ENCODE data around the gene TFR2.
A peak's percentile ranks its signal among the peaks of the same experiment; 100 is the strongest.

TFR2 gene

DNA sequence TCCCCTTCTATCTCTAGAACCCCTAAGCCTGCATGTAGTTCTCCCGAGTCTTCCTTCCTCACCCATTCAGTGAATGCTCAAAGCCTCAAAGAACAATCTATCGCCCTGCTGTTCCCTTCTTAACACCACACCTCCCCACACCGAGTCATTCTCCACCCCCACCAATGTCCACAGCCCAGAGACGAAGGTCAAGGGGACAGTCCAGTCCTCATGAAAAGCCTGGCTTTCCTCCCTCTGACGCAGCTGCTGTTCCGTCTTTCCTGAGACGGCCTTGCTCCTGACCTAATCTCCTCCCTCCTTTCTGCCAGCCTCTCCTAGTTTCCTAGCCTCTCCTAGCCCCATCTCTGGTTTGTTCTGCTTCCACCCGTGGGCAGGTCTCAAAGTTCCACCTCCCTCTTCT lies 19.8 kb downstream of the TFR2 start:
- H3K4me3 ChIP-seq (ENCODE audit: low read depth, low read length) = no peak overlapping the region
- H3K36me3 ChIP-seq (ENCODE audit: control insufficient read depth, insufficient read depth, low read length) = no peaks in the 10 kb centered on the region
- H3K4me1 ChIP-seq (ENCODE audit: control insufficient read depth, insufficient read depth, low read length) = no peaks in the 10 kb centered on the region; the same call in 1 of the 2 replicates
- H3K27ac ChIP-seq (ENCODE audit: low read depth, low read length) = no peak overlapping the region
- H3K9ac ChIP-seq (ENCODE audit: low read length) = no peak overlapping the region
- H3K9me3 ChIP-seq (ENCODE audit: control insufficient read depth, insufficient read depth, low read depth, low read length) = no peaks in the 10 kb centered on the region
- H3K27me3 ChIP-seq (ENCODE audit: control insufficient read depth, insufficient read depth, low read length) = peaks cover 8% of the 10 kb centered on the region; the same call in 1 of the 2 replicates

GRCh38 chr7:100620804-100621203 lies 20.5 kb downstream of the TFR2 start:
- H3K9me3 ChIP-seq (ENCODE audit: control insufficient read depth, insufficient read depth, low read depth, low read length) = no peaks in the 10 kb centered on the region
- H3K4me3 ChIP-seq (ENCODE audit: low read depth, low read length) = no peak overlapping the region
- peaks cover 5% of the 10 kb centered on the region; the same call in 1 of the 2 replicates for H3K27me3 ChIP-seq (ENCODE audit: control insufficient read depth, insufficient read depth, low read length)
- no peak overlapping the region for H3K27ac ChIP-seq (ENCODE audit: low read depth, low read length)
- H3K4me1 ChIP-seq (ENCODE audit: control insufficient read depth, insufficient read depth, low read length) = no peaks in the 10 kb centered on the region; the same call in 1 of the 2 replicates
- H3K36me3 ChIP-seq (ENCODE audit: control insufficient read depth, insufficient read depth, low read length) = no peaks in the 10 kb centered on the region
- no peak overlapping the region for H3K9ac ChIP-seq (ENCODE audit: low read length)

DNA sequence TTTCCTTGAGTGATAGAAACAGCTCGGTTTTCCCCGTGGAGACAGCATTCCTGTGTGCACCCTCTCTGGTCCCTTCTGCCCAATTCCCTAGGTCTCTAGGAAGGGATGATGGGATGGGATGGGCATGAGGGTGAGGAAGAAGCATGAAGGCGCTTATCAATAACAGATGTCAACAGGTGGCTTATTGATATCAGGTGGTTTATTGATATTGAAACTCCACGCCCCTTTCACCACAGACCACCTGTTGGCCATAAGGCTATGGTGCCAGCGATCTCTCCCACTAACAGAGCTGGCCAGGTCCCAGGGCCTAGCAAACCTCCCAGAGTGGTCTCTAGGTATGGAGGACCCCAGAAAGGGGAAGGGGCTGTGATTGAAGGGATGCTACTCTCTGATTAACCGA lies 21.1 kb downstream of the TFR2 start:
- H3K4me1 ChIP-seq (ENCODE audit: control insufficient read depth, insufficient read depth, low read length) = no peaks in the 10 kb centered on the region
- no peak overlapping the region for H3K27ac ChIP-seq (ENCODE audit: low read depth, low read length)
- H3K36me3 ChIP-seq (ENCODE audit: control insufficient read depth, insufficient read depth, low read length) = no peaks in the 10 kb centered on the region
- no peak overlapping the region for H3K4me3 ChIP-seq (ENCODE audit: low read depth, low read length)
- no peaks in the 10 kb centered on the region for H3K27me3 ChIP-seq (ENCODE audit: control insufficient read depth, insufficient read depth, low read length)
- no peaks in the 10 kb centered on the region for H3K9me3 ChIP-seq (ENCODE audit: control insufficient read depth, insufficient read depth, low read depth, low read length)
- H3K9ac ChIP-seq (ENCODE audit: low read length) = no peak overlapping the region

GRCh38 chr7:100614308-100614861 lies 27.0 kb downstream of the TFR2 start:
- H3K4me3 ChIP-seq (ENCODE audit: low read depth, low read length) = no peak overlapping the region
- H3K9me3 ChIP-seq (ENCODE audit: control insufficient read depth, insufficient read depth, low read depth, low read length) = no peaks in the 10 kb centered on the region
- no peak overlapping the region for H3K9ac ChIP-seq (ENCODE audit: low read length)
- no peaks in the 10 kb centered on the region for H3K36me3 ChIP-seq (ENCODE audit: control insufficient read depth, insufficient read depth, low read length)
- no peaks in the 10 kb centered on the region for H3K27me3 ChIP-seq (ENCODE audit: control insufficient read depth, insufficient read depth, low read length)
- H3K4me1 ChIP-seq (ENCODE audit: control insufficient read depth, insufficient read depth, low read length) = no peaks in the 10 kb centered on the region
- no peak overlapping the region for H3K27ac ChIP-seq (ENCODE audit: low read depth, low read length)

- no peaks in the 10 kb centered on the region for H3K9me3 ChIP-seq (ENCODE audit: control insufficient read depth, insufficient read depth, low read depth, low read length)
- H3K4me3 ChIP-seq (ENCODE audit: low read depth, low read length) = peak overlapping the region; percentile 90; the same call in 1 of the 2 replicates
- no peak overlapping the region for H3K9ac ChIP-seq (ENCODE audit: low read length)
- H3K4me1 ChIP-seq (ENCODE audit: control insufficient read depth, insufficient read depth, low read length) = no peaks in the 10 kb centered on the region
- no peak overlapping the region for H3K27ac ChIP-seq (ENCODE audit: low read depth, low read length)
- no peaks in the 10 kb centered on the region for H3K27me3 ChIP-seq (ENCODE audit: control insufficient read depth, insufficient read depth, low read length)
- H3K36me3 ChIP-seq (ENCODE audit: control insufficient read depth, insufficient read depth, low read length) = no peaks in the 10 kb centered on the region
Observed at GRCh38 chr7:100613412-100614175, 27.8 kb downstream of the TFR2 start.

DNA sequence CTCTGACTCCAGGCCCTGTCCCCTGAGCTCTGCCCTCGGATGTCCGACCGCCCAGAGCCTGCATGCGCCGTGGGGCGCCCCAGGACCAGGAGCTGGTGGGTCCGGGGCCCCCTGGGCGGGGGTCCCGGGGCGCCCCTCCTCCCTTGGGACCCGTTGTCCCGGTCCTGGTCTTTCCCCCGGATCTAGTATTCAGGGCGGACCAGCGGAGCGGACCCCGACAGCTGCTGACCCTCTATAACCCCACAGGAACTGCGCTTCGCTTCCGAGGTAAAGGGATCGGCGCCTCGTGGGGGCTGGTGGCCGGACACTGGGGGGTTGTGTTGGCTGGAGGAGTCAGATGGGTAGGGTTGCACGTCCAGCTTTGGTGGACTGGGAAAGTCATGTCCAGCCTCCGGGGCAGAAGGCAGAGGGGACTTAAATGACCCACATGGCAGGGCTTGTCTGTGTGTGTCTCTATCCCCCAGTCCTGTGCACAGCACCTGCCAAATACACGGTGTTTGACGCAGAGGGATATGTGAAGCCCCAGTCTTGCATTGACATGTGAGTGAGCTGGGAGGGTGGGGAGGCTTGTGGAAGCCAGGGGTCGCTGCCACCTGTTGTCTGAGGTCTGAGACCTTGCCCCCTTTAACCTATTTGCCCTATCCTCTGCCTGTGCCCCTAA lies 28.5 kb downstream of the TFR2 start:
- peak overlapping the region; percentile 90 for H3K4me3 ChIP-seq (ENCODE audit: low read depth, low read length)
- no peak overlapping the region for H3K27ac ChIP-seq (ENCODE audit: low read depth, low read length)
- H3K9me3 ChIP-seq (ENCODE audit: control insufficient read depth, insufficient read depth, low read depth, low read length) = no peaks in the 10 kb centered on the region
- H3K4me1 ChIP-seq (ENCODE audit: control insufficient read depth, insufficient read depth, low read length) = no peaks in the 10 kb centered on the region
- no peaks in the 10 kb centered on the region for H3K27me3 ChIP-seq (ENCODE audit: control insufficient read depth, insufficient read depth, low read length)
- H3K36me3 ChIP-seq (ENCODE audit: control insufficient read depth, insufficient read depth, low read length) = peaks cover 4% of the 10 kb centered on the region; the same call in 1 of the 2 replicates
- no peak overlapping the region for H3K9ac ChIP-seq (ENCODE audit: low read length)

- H3K27me3 ChIP-seq (ENCODE audit: control insufficient read depth, insufficient read depth, low read length) = no peaks in the 10 kb centered on the region
- H3K36me3 ChIP-seq (ENCODE audit: control insufficient read depth, insufficient read depth, low read length) = peaks cover 11% of the 10 kb centered on the region
- H3K4me3 ChIP-seq (ENCODE audit: low read depth, low read length) = peak within 1 kb of the TSS; percentile 90
- H3K9ac ChIP-seq (ENCODE audit: low read length) = peak within 1 kb of the TSS; percentile 82
- H3K9me3 ChIP-seq (ENCODE audit: control insufficient read depth, insufficient read depth, low read depth, low read length) = no peaks in the 10 kb centered on the region
- no peaks in the 10 kb centered on the region for H3K4me1 ChIP-seq (ENCODE audit: control insufficient read depth, insufficient read depth, low read length)
- H3K27ac ChIP-seq (ENCODE audit: low read depth, low read length) = peak within 1 kb of the TSS; percentile 84
Observed at GRCh38 chr7:100611983-100612729, 29.2 kb downstream of the TFR2 start, which contains the start of gene MOSPD3. MOSPD3 (plus strand) TSS chr7:100612540; CDS start chr7:100612792, 252 bp downstream.

- H3K27ac ChIP-seq (ENCODE audit: low read depth, low read length) = no peak overlapping the region
- peaks cover 5% of the 10 kb centered on the region; the same call in 1 of the 2 replicates for H3K4me1 ChIP-seq (ENCODE audit: control insufficient read depth, insufficient read depth, low read length)
- peaks cover 14% of the 10 kb centered on the region for H3K27me3 ChIP-seq (ENCODE audit: control insufficient read depth, insufficient read depth, low read length)
- no peaks in the 10 kb centered on the region for H3K9me3 ChIP-seq (ENCODE audit: control insufficient read depth, insufficient read depth, low read depth, low read length)
- H3K9ac ChIP-seq (ENCODE audit: low read length) = no peak overlapping the region
- H3K4me3 ChIP-seq (ENCODE audit: low read depth, low read length) = no peak overlapping the region
- H3K36me3 ChIP-seq (ENCODE audit: control insufficient read depth, insufficient read depth, low read length) = peaks cover 11% of the 10 kb centered on the region
Observed at GRCh38 chr7:100609958-100610357, 31.4 kb downstream of the TFR2 start.

DNA sequence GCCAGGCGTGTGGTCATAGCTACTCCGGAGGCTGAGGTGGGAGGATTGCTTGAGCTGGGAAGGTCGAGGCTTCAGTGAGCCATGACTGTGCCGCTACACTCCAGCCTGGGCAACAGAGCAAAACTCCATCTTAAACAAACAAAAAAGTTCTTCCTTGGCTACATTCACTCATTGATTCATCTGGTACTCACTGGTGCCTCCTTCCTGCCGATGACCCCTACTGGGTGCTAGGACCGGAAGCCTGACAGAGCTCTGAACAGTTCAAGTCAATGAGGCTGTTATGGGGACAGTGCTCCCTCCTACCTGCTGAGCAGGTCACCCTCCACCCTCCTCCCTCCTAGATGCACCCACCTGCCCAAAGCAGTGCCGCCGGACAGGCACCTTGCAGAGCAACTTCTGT lies 34.2 kb downstream of the TFR2 start:
- no peak overlapping the region for H3K9ac ChIP-seq (ENCODE audit: low read length)
- peaks cover 14% of the 10 kb centered on the region for H3K27me3 ChIP-seq (ENCODE audit: control insufficient read depth, insufficient read depth, low read length)
- H3K36me3 ChIP-seq (ENCODE audit: control insufficient read depth, insufficient read depth, low read length) = peaks cover 11% of the 10 kb centered on the region
- no peak overlapping the region for H3K4me3 ChIP-seq (ENCODE audit: low read depth, low read length)
- peaks cover 19% of the 10 kb centered on the region for H3K4me1 ChIP-seq (ENCODE audit: control insufficient read depth, insufficient read depth, low read length)
- H3K27ac ChIP-seq (ENCODE audit: low read depth, low read length) = no peak overlapping the region
- H3K9me3 ChIP-seq (ENCODE audit: control insufficient read depth, insufficient read depth, low read depth, low read length) = no peaks in the 10 kb centered on the region

DNA sequence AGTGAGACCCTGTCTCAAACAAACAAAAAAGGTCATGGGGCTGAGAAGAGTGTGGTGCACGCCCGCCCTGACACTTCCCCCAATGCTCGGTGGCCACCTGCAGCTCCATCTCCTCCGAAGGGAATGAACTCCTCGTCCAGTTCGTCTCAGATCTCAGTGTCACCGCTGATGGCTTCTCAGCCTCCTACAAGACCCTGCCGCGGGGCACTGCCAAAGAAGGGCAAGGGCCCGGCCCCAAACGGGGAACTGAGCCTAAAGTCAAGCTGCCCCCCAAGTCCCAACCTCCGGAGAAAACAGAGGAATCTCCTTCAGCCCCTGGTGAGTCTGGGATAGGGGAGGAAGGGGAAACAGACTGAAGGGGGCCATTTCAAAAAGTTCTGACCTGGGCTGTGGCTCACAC lies 35.0 kb downstream of the TFR2 start:
- Histone ChIP-seq H3K4me1 (ENCODE audit: control insufficient read depth, insufficient read depth, low read length) (peaks cover 24% of the 10 kb centered on the region), H3K27ac (ENCODE audit: low read depth, low read length) (no peak overlapping the region), H3K4me3 (ENCODE audit: low read depth, low read length) (peak overlapping the region; percentile 83), H3K27me3 (ENCODE audit: control insufficient read depth, insufficient read depth, low read length) (peaks cover 14% of the 10 kb centered on the region), H3K9ac (ENCODE audit: low read length) (no peak overlapping the region), H3K36me3 (ENCODE audit: control insufficient read depth, insufficient read depth, low read length) (peaks cover 11% of the 10 kb centered on the region), H3K9me3 (ENCODE audit: control insufficient read depth, insufficient read depth, low read depth, low read length) (no peaks in the 10 kb centered on the region)
